HuH-7 (cell line): Measurements from ENCODE around the gene CDK19.
"Not testable (repeated sequence)": the region's sequence is repeated elsewhere in the genome, so short reads cannot be mapped to it uniquely, and the experiment has no call there.

Source experiments
- DNase-seq: peaks from one replicate; pipeline ENCODE4 v3.0.0; 2011; ENCODE audit warnings: low spot score

The CDK19 gene

GRCh38 chr6:110756817-110757216, 58.5 kb downstream of the CDK19 start:
- no peak for DNase-seq

- no peak for DNase-seq
Observed at GRCh38 chr6:110755411-110755834, 59.8 kb downstream of the CDK19 start.

- not testable (repeated sequence) for DNase-seq
Observed at GRCh38 chr6:110753936-110754668, 61.2 kb downstream of the CDK19 start.

- DNase-seq, result no peak
Observed at GRCh38 chr6:110748453-110748852, 66.8 kb downstream of the CDK19 start.

- no peak for DNase-seq
Observed at GRCh38 chr6:110746680-110747079, 68.6 kb downstream of the CDK19 start.

GRCh38 chr6:110744991-110745390, 70.3 kb downstream of the CDK19 start:
- no peak for DNase-seq

GRCh38 chr6:110742552-110742951, 72.7 kb downstream of the CDK19 start:
- DNase-seq, result not testable (repeated sequence)

GRCh38 chr6:110741517-110741916, 73.8 kb downstream of the CDK19 start:
- no peak for DNase-seq

- DNase-seq, result peak; percentile 53
Observed at GRCh38 chr6:110738899-110739365, 76.3 kb downstream of the CDK19 start.

- no peak for DNase-seq
Observed at GRCh38 chr6:110735666-110736065, 79.6 kb downstream of the CDK19 start.

GRCh38 chr6:110731898-110732297, 83.4 kb downstream of the CDK19 start:
- no peak for DNase-seq

GRCh38 chr6:110731196-110731595, 84.1 kb downstream of the CDK19 start:
- DNase-seq, result no peak

GRCh38 chr6:110728501-110728900, 86.8 kb downstream of the CDK19 start:
- no peak for DNase-seq

- DNase-seq, result no peak
Observed at GRCh38 chr6:110723017-110723416, 92.3 kb downstream of the CDK19 start.

- DNase-seq, result no peak
Observed at GRCh38 chr6:110720066-110720465, 95.2 kb downstream of the CDK19 start.

GRCh38 chr6:110719601-110720000, 95.7 kb downstream of the CDK19 start:
- DNase-seq, result not testable (repeated sequence)

GRCh38 chr6:110714143-110714542, 101.1 kb downstream of the CDK19 start:
- DNase-seq, result no peak

- DNase-seq, result no peak
Observed at GRCh38 chr6:110712238-110712637, 103.0 kb downstream of the CDK19 start.

GRCh38 chr6:110710115-110710514, 105.2 kb downstream of the CDK19 start:
- DNase-seq, result no peak

- no peak for DNase-seq
Observed at GRCh38 chr6:110708295-110708950, 106.8 kb downstream of the CDK19 start.

- DNase-seq, result no peak
Observed at GRCh38 chr6:110705543-110705942, 109.7 kb downstream of the CDK19 start.

- no peak for DNase-seq
Observed at GRCh38 chr6:110703906-110704594, 111.2 kb downstream of the CDK19 start.
